ENCODE results near the gene CPEB4.

DNA sequence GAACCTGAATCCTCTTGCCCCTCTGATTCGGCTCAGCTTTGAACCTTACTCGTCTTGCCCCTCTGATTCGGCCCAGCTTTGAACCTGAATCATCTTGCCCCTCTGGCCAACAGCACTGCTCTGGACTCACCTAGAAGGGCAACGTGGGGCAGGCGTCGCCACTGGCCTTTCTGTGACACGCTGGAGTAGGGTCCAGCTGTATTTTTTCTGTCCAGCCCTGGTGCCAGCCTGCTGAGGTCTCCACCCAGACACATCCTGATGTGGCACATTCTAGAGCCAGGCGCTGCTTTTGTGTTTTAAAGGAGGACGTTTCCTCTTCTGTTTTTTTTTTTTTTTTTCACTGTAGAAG lies 15.2 kb upstream of the CPEB4 start:
- TF ChIP-seq, protein P1, sequence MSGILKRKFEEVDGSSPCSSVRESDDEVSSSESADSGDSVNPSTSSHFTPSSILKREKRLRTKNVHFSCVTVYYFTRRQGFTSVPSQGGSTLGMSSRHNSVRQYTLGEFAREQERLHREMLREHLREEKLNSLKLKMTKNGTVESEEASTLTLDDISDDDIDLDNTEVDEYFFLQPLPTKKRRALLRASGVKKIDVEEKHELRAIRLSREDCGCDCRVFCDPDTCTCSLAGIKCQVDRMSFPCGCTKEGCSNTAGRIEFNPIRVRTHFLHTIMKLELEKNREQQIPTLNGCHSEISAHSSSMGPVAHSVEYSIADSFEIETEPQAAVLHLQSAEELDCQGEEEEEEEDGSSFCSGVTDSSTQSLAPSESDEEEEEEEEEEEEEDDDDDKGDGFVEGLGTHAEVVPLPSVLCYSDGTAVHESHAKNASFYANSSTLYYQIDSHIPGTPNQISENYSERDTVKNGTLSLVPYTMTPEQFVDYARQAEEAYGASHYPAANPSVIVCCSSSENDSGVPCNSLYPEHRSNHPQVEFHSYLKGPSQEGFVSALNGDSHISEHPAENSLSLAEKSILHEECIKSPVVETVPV (CRISPR knock-in tag; IDR thresholded peaks at IDR 0.05): no peak
- TF ChIP-seq ESRRG (CRISPR knock-in tag; IDR thresholded peaks at IDR 0.05): no peak
- TF ChIP-seq, protein P2, sequence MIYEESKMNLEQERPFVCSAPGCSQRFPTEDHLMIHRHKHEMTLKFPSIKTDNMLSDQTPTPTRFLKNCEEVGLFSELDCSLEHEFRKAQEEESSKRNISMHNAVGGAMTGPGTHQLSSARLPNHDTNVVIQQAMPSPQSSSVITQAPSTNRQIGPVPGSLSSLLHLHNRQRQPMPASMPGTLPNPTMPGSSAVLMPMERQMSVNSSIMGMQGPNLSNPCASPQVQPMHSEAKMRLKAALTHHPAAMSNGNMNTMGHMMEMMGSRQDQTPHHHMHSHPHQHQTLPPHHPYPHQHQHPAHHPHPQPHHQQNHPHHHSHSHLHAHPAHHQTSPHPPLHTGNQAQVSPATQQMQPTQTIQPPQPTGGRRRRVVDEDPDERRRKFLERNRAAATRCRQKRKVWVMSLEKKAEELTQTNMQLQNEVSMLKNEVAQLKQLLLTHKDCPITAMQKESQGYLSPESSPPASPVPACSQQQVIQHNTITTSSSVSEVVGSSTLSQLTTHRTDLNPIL (CRISPR knock-in tag; IDR thresholded peaks at IDR 0.05; ENCODE audit: low read depth): no peak

All from SK-N-SH treated with all-trans-retinoic acid at 6 μM for 48 hours (cell line).